GM12878 (cell line): ENCODE results near the gene ZKSCAN8. TPM values are rescaled to one million over a fixed set of nuclear protein-coding genes. Genes with fewer than 3 reads are reported as not detected.

ENCODE experiments used
- BACH1 ChIP-seq: fragments of 450-650 bp; IDR thresholded peaks from 2 replicates; pipeline ENCODE4 v1.6.1; 2017; ENCODE audit warnings: mild to moderate bottlenecking, borderline replicate concordance
- CREB1 ChIP-seq: IDR thresholded peaks from 2 replicates; pipeline ENCODE4 v1.6.1; 2012; ENCODE audit warnings: low read depth, mild to moderate bottlenecking, inconsistent platforms
- E4F1 ChIP-seq: fragments of 450-650 bp; IDR thresholded peaks from 2 replicates; pipeline ENCODE4 v1.6.1; 2018; ENCODE audit warnings: borderline replicate concordance, mild to moderate bottlenecking; ENCODE audit not compliant: partially characterized antibody
- FOXM1 ChIP-seq: IDR thresholded peaks from 2 replicates; pipeline ENCODE4 v1.6.1; 2012; ENCODE audit warnings: low read depth, mild to moderate bottlenecking, inconsistent platforms, low read length, moderate library complexity
- MLLT1 ChIP-seq: fragments of 450-650 bp; IDR thresholded peaks from 2 replicates; pipeline ENCODE4 v1.6.1; 2016; ENCODE audit warnings: mild to moderate bottlenecking
- MTA2 ChIP-seq: fragments of 450-650 bp; IDR thresholded peaks from 2 replicates; pipeline ENCODE4 v1.6.1; 2016; ENCODE audit warnings: low read depth, mild to moderate bottlenecking, moderate library complexity
- NFXL1 ChIP-seq: fragments of 450-650 bp; IDR thresholded peaks from 2 replicates; pipeline ENCODE4 v1.6.1; 2017; ENCODE audit warnings: antibody characterized with exemption, mild to moderate bottlenecking, borderline replicate concordance
- NRF1 ChIP-seq: conservative IDR thresholded peaks from 2 replicates; pipeline ENCODE4 v1.6.1; 2011; ENCODE audit warnings: mild to moderate bottlenecking, low read depth, low read length, improper control_type of control experiment
- PML ChIP-seq: IDR thresholded peaks from 2 replicates; pipeline ENCODE4 v1.6.1; 2012; ENCODE audit warnings: low read length, inconsistent platforms
- RAD21 ChIP-seq: IDR thresholded peaks from 2 replicates; pipeline ENCODE4 v1.6.1; 2011; ENCODE audit warnings: mild to moderate bottlenecking, low read depth, low read length, moderate library complexity; ENCODE audit not compliant: insufficient read depth
- SPI1 ChIP-seq: IDR thresholded peaks from 2 replicates; pipeline ENCODE4 v1.6.1; 2011; ENCODE audit warnings: low read depth, mild to moderate bottlenecking, low read length, moderate library complexity, borderline replicate concordance; ENCODE audit not compliant: insufficient read depth
- SREBF1 ChIP-seq: IDR thresholded peaks from 2 replicates; pipeline ENCODE4 v1.6.1; 2012; ENCODE audit warnings: mild to moderate bottlenecking, low read length
- SREBF2 ChIP-seq: IDR thresholded peaks from 2 replicates; pipeline ENCODE4 v1.6.1; 2012; ENCODE audit warnings: mild to moderate bottlenecking, low read length
- USF1 ChIP-seq: IDR thresholded peaks from 2 replicates; pipeline ENCODE4 v1.6.1; 2011; ENCODE audit warnings: borderline replicate concordance, low read depth, mild to moderate bottlenecking, moderate library complexity, mixed read lengths, low read length; ENCODE audit not compliant: insufficient read depth; ENCODE audit errors: extremely low read length
- ZBTB40 ChIP-seq: fragments of 450-650 bp; IDR thresholded peaks from 2 replicates; pipeline ENCODE4 v1.6.1; 2016; ENCODE audit warnings: mild to moderate bottlenecking, moderate library complexity, borderline replicate concordance
- polyA plus RNA-seq, 11 experiments: library from polyadenylated mRNA; depleted of rRNA in 4 of 11; unstranded in 6 of 11; stranded (reverse) in 5 of 11; fragments of >200 nt; fragmentation: Nextera tagmentation in 4 of 11; fragmentation: Illumina TruSeq in 1 of 11; extraction: Ambion mirVana in 4 of 11; extraction: Trizol in 1 of 11; gene quantifications; 1 replicate in 1 of 11; 2 replicates in 10 of 11; pipeline versions ENCODE4 v1.2.1 to v1.2.3, GENCODE V29; 2011 to 2016; ENCODE audit warnings: inconsistent platforms in 2 of 11, missing spikeins in 2 of 11, low read depth in 1 of 11
- total RNA-seq, 4 experiments: library from RNA; depleted of rRNA in 3 of 4; stranded (reverse); fragments of >200 nt in 3 of 4; fragmentation: Illumina TruSeq in 1 of 4; extraction: Trizol in 1 of 4; gene quantifications; 2 replicates each; pipeline versions ENCODE4 v1.2.1 to v1.2.3, GENCODE V29; 2013 to 2021
- TF ChIP-seq, protein P1 (sequence below): IDR thresholded peaks from 2 replicates; pipeline ENCODE4 v1.6.1; 2012; ENCODE audit warnings: low read depth, low read length, improper control_type of control experiment

The ZKSCAN8 gene
- total and polyA plus RNA-seq, 10 of the 15 experiments (the other 5 are each of a cell fraction or from before 2014, with no cell fraction given): 1.0 to 17.9 (median 8.7) TPM

- TF ChIP-seq E4F1: peak; percentile 32
- peak; percentile 39 for TF ChIP-seq CREB1
- TF ChIP-seq, protein P1, sequence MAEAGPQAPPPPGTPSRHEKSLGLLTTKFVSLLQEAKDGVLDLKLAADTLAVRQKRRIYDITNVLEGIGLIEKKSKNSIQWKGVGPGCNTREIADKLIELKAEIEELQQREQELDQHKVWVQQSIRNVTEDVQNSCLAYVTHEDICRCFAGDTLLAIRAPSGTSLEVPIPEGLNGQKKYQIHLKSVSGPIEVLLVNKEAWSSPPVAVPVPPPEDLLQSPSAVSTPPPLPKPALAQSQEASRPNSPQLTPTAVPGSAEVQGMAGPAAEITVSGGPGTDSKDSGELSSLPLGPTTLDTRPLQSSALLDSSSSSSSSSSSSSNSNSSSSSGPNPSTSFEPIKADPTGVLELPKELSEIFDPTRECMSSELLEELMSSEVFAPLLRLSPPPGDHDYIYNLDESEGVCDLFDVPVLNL: no peak
- peak; percentile 93 for TF ChIP-seq ZBTB40
- no peak for TF ChIP-seq NFXL1
- TF ChIP-seq PML: 0 out of 2 replicates have a peak, but pooled peaks have one; percentile 74
- peak; percentile 16; the same call in 1 of the 2 replicates for TF ChIP-seq MTA2
- TF ChIP-seq MLLT1: peak; percentile 81
- TF ChIP-seq SPI1: peak; percentile 10; the same call in 1 of the 2 replicates
- TF ChIP-seq BACH1: peak; percentile 71; the same call in 1 of the 2 replicates
- 0 out of 2 replicates have a peak, but pooled peaks have one; percentile 28 for TF ChIP-seq RAD21
- no peak for TF ChIP-seq FOXM1
- no peak for TF ChIP-seq USF1
- peak; percentile 49; the same call in 1 of the 2 replicates for TF ChIP-seq SREBF1
- no peak for TF ChIP-seq SREBF2
- 0 out of 2 replicates have a peak, but pooled peaks have one; percentile 8 for TF ChIP-seq NRF1
These were observed 37.1 kb upstream of the ZKSCAN8 start (continued) for GRCh38 chr6:28104392-28105244.
